Femur (tissue), 1 donor: Measurements from ENCODE around the gene PRPS1L1.

Experiments
- DNase-seq: peaks from one replicate; pipeline ENCODE4 v3.0.0-alpha.2; 2017

PRPS1L1 gene

GRCh38 chr7:18004372-18004771 is 23.3 kb downstream of the PRPS1L1 start:
- no peak for DNase-seq

GRCh38 chr7:18003286-18003994 is 24.2 kb downstream of the PRPS1L1 start:
- no peak for DNase-seq

GRCh38 chr7:17998692-17999091 is 29.0 kb downstream of the PRPS1L1 start:
- no peak for DNase-seq

GRCh38 chr7:17996442-17997223 is 31.0 kb downstream of the PRPS1L1 start:
- DNase-seq: no peak

GRCh38 chr7:17996040-17996439 is 31.6 kb downstream of the PRPS1L1 start:
- DNase-seq: no peak

GRCh38 chr7:17994079-17994850 is 33.4 kb downstream of the PRPS1L1 start:
- no peak for DNase-seq

- no peak for DNase-seq
Measured at GRCh38 chr7:17991866-17992648, 35.6 kb downstream of the PRPS1L1 start.

GRCh38 chr7:17990761-17991160 is 36.9 kb downstream of the PRPS1L1 start:
- DNase-seq: no peak

- DNase-seq: no peak
Measured at GRCh38 chr7:17989546-17989945, 38.1 kb downstream of the PRPS1L1 start.

GRCh38 chr7:17988858-17989257 is 38.8 kb downstream of the PRPS1L1 start:
- DNase-seq: no peak

- DNase-seq: no peak
Measured at GRCh38 chr7:17988141-17988540, 39.5 kb downstream of the PRPS1L1 start.

- no peak for DNase-seq
Measured at GRCh38 chr7:17986851-17987250, 40.8 kb downstream of the PRPS1L1 start.

GRCh38 chr7:17985473-17986239 is 42.0 kb downstream of the PRPS1L1 start:
- no peak for DNase-seq

- no peak for DNase-seq
Measured at GRCh38 chr7:17984288-17984687, 43.4 kb downstream of the PRPS1L1 start.

- DNase-seq: no peak
Measured at GRCh38 chr7:17983221-17984062, 44.2 kb downstream of the PRPS1L1 start.

GRCh38 chr7:17976952-17977351 is 50.7 kb downstream of the PRPS1L1 start:
- no peak for DNase-seq
